ENCODE data around the gene XBP1. TPM values are rescaled to one million over a fixed set of nuclear protein-coding genes. Genes with fewer than 3 reads are reported as not detected.

The XBP1 gene
- total RNA-seq, 1 donor from 2014 or later = 65.0 TPM

DNA sequence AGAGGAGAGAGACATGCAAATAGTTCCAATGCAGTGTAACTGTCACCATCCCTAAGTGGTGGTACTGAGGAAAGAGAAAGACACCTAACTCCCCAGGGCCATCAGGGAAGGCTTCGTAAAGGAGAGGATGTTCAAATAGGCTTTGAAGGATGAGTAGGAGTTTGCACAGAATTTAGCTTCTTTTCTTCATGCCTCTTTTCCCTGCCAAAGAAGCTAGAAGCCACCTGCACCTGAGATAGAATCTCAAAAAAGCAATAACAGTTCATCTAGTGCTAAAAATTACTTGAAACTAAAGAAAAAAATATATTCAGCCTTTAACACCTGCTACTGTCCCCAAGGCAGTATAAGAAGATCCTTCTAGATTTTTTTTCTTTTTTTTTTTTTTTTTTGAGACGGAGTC, 16.7 kb upstream of the XBP1 start:
- Mint-ChIP-seq H3K4me3 (no peak overlapping the region), H3K4me1 (peaks cover 8% of the 10 kb centered on the region), H3K27me3 (ENCODE audit: low read depth) (no peaks in the 10 kb centered on the region), H3K27ac (ENCODE audit: unreplicated experiment) (no peak overlapping the region), H3K9me3 (no peaks in the 10 kb centered on the region), H3K36me3 (ENCODE audit: low read depth) (no peaks in the 10 kb centered on the region)
- no peak for DNase-seq (ENCODE audit: low read depth, low spot score)
- TF ChIP-seq, protein P1, sequence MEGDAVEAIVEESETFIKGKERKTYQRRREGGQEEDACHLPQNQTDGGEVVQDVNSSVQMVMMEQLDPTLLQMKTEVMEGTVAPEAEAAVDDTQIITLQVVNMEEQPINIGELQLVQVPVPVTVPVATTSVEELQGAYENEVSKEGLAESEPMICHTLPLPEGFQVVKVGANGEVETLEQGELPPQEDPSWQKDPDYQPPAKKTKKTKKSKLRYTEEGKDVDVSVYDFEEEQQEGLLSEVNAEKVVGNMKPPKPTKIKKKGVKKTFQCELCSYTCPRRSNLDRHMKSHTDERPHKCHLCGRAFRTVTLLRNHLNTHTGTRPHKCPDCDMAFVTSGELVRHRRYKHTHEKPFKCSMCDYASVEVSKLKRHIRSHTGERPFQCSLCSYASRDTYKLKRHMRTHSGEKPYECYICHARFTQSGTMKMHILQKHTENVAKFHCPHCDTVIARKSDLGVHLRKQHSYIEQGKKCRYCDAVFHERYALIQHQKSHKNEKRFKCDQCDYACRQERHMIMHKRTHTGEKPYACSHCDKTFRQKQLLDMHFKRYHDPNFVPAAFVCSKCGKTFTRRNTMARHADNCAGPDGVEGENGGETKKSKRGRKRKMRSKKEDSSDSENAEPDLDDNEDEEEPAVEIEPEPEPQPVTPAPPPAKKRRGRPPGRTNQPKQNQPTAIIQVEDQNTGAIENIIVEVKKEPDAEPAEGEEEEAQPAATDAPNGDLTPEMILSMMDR (conservative IDR thresholded peaks at IDR 0.05) = no peak

DNA sequence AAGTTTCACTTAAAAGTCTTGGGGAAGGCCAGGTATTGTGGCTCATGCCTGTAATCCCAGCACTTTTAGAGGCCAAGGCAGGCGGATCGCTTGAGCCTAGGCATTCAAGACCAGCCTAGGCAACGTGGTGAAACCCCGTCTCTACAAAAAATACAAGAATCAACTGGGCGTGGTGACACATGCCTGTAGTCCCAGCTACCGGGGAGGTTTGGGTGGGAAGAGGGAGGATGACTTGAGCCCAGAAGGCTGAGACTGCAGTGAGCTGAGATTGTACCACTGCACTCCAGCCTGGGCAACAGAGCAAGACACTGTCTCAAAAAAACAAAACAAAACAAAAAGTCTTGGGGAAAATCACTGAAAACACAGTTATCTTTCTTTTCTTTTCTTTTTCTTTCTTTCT, 15.4 kb upstream of the XBP1 start:
- Mint-ChIP-seq H3K27me3 (ENCODE audit: low read depth) (no peaks in the 10 kb centered on the region), H3K4me3 (no peak overlapping the region), H3K27ac (ENCODE audit: unreplicated experiment) (no peak overlapping the region), H3K4me1 (peaks cover 8% of the 10 kb centered on the region), H3K36me3 (ENCODE audit: low read depth) (no peaks in the 10 kb centered on the region), H3K9me3 (no peaks in the 10 kb centered on the region)
- TF ChIP-seq, protein P1 (conservative IDR thresholded peaks at IDR 0.05) = no peak
- no peak for DNase-seq (ENCODE audit: low read depth, low spot score)

DNA sequence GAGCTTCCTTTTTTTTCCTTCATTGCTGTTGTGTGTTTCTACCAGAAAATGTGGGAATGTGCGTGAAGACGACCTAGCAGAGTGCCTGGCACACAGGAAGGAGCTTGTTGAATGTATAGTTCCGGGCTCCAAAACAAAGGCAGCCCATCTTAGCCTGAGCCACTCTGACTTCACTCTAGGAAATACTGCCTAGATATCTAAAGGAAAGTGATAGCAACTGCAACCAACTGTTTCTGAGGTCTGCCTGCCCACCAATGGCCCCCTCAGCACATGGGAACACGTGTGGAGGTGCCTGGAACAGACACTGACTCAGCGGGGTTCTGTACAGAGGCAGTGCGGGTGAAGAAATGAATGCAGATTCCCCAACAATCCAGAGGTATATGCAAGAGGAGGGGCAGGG, 14.7 kb upstream of the XBP1 start:
- no peaks in the 10 kb centered on the region for H3K27me3 Mint-ChIP-seq (ENCODE audit: low read depth)
- no peak overlapping the region for H3K27ac Mint-ChIP-seq (ENCODE audit: unreplicated experiment)
- no peaks in the 10 kb centered on the region for H3K9me3 Mint-ChIP-seq
- peaks cover 8% of the 10 kb centered on the region for H3K4me1 Mint-ChIP-seq
- no peak for DNase-seq (ENCODE audit: low read depth, low spot score)
- H3K4me3 Mint-ChIP-seq = no peak overlapping the region
- TF ChIP-seq, protein P1 (conservative IDR thresholded peaks at IDR 0.05) = no peak
- no peaks in the 10 kb centered on the region for H3K36me3 Mint-ChIP-seq (ENCODE audit: low read depth)

DNA sequence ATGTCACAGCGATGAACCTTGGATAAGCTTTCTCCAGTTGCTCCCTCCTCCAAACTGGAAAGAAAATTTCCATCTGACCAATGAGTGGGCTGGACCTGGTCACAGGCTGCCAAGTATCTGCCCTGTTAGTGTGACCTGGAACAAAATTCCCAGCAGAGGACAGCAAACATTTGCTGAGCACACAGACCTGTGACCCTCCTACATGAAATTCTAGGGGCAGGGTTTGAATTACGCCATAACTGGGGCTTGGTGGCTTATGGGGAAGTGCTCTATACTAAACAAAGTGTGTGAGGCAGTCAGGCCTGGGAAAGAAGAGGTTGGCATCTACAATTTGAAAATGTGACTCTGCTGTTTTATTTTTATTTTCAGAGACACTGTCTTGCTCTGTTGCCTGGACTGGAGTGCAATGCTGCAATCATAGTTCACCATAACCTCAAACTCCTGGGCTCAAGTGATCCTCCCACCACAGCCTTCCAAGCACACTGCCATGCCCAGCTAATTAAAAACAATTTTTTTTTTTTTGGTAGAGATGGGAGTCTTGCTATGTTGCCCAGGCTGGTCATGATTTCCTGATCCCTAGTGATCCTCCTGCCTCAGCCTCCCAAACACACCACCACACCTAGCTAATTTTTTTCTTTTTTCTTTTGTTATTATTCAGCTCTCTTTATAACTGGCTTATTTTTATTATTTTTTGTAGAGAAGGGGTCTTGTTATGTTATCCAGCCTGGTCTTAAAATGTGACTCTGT, 13.6 kb upstream of the XBP1 start:
- H3K27me3 Mint-ChIP-seq (ENCODE audit: low read depth) = no peaks in the 10 kb centered on the region
- H3K4me1 Mint-ChIP-seq = peaks cover 8% of the 10 kb centered on the region
- no peak overlapping the region for H3K27ac Mint-ChIP-seq (ENCODE audit: unreplicated experiment)
- H3K4me3 Mint-ChIP-seq = no peak overlapping the region
- TF ChIP-seq, protein P1 (conservative IDR thresholded peaks at IDR 0.05) = no peak
- H3K9me3 Mint-ChIP-seq = no peaks in the 10 kb centered on the region
- no peaks in the 10 kb centered on the region for H3K36me3 Mint-ChIP-seq (ENCODE audit: low read depth)
- no peak for DNase-seq (ENCODE audit: low read depth, low spot score)

DNA sequence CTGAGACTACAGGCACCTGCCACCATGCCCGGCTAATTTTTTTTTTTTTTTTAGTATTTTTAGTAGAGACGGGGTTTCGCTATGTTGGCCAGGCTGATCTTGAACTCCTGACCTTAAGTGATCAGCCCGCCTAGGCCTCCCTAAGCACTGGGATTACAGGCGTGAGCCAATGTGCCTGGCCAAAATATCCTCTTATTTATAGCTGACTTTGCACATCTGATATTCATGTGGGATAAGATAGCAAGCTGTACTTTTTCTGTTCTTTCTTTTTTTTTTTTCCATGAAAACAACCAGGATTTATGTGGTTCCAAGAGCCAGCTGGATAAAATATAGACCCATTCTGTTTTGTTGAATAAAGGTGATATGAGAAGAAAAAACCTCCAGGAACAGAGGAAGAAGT, 12.1 kb upstream of the XBP1 start:
- Mint-ChIP-seq H3K4me1 (peaks cover 8% of the 10 kb centered on the region), H3K4me3 (no peak overlapping the region), H3K9me3 (no peaks in the 10 kb centered on the region), H3K27ac (ENCODE audit: unreplicated experiment) (no peak overlapping the region), H3K27me3 (ENCODE audit: low read depth) (no peaks in the 10 kb centered on the region), H3K36me3 (ENCODE audit: low read depth) (no peaks in the 10 kb centered on the region)
- no peak for DNase-seq (ENCODE audit: low read depth, low spot score)
- TF ChIP-seq, protein P1 (conservative IDR thresholded peaks at IDR 0.05) = no peak

Data from neural crest cell (in vitro differentiated cells).